Activated effector memory CD4-positive, alpha-beta T cell treated with Interleukin-2 at 50 U/mL for 16 hours (primary cell): ENCODE results near the gene TCERG1L.
"Not testable (repeated sequence)": the region's sequence is repeated elsewhere in the genome, so short reads cannot be mapped to it uniquely, and the experiment has no call there.

Source experiments
- DNase-seq: peaks from one replicate; pipeline ENCODE4 v3.0.0-alpha.2; 2020

The TCERG1L gene

GRCh38 chr10:131179361-131179760 is 132.2 kb downstream of the TCERG1L start:
- DNase-seq: no peak

DNA sequence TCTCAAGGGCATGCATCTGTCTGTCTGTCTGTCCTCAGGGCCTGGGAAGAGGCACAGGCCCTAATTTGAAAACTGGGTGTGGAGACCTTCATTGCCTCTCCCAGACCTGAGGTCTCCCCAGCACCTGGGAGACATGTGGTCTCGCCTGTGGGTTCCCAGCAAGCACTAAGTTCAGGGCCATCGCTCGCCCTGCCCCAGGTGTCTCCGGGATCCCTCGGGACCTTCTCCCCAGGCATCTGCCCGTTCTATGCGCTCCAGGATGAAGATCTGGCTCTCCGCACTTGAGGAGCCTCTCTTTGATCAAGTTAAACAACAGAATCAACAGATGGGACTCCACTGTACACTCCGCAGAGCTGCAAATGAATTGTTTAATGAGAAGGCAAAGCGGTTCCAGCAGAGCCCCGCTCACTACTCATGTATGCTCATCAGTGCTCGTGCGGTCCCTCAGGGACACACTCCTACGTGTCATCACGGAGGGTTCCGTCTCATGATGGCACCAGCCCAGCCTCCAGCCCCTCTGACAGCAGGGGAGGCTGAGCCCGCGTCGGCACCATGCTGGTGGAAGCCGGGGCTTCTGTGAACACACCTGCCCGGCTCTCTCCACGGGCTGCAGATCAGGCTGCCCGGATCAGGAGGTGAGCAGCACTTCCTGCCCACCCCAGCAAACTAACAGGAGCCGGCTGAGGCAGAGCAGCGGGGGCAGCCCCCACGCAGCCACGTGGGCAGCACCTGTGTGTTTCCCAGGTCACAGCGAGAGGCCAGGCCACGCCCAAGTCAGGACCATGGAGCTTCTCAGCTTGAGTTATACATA is 132.8 kb downstream of the TCERG1L start:
- no peak for DNase-seq

GRCh38 chr10:131177431-131178327 is 133.8 kb downstream of the TCERG1L start:
- no peak for DNase-seq

GRCh38 chr10:131176907-131177306 is 134.6 kb downstream of the TCERG1L start:
- no peak for DNase-seq

DNA sequence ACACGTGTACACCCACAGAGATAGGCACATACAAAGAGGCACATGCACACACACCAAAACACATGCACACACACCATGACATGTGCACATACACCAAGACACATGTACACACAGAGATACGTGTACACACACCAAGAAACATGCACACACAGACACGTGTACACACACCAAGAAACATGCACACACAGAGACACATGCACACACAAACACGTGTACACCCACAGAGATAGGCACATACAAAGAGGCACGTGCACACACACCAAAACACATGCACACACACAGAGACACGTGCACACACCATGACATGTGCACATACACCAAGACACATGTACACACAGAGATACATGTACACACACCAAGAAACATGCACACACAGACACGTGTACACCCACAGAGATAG is 135.2 kb downstream of the TCERG1L start:
- DNase-seq: not testable (repeated sequence)

DNA sequence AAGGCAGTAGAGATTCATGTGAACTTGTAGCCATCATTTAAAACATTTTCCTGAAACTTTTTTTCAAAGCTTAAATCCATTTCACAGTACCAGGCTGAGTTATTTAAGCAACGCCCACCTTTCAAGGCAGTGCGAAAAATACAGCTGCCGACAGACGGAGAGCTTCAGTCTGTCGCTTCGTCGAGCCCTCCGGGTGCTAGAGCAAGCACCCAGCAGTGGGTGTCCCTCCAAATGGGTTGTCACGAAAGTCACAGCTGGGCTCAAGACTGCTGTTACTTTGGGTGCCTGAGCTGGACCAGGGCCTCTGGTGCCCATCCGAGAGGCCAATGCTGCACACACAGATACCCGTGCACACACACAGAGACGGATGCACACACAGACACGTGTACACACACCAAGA is 135.6 kb downstream of the TCERG1L start:
- DNase-seq: no peak

DNA sequence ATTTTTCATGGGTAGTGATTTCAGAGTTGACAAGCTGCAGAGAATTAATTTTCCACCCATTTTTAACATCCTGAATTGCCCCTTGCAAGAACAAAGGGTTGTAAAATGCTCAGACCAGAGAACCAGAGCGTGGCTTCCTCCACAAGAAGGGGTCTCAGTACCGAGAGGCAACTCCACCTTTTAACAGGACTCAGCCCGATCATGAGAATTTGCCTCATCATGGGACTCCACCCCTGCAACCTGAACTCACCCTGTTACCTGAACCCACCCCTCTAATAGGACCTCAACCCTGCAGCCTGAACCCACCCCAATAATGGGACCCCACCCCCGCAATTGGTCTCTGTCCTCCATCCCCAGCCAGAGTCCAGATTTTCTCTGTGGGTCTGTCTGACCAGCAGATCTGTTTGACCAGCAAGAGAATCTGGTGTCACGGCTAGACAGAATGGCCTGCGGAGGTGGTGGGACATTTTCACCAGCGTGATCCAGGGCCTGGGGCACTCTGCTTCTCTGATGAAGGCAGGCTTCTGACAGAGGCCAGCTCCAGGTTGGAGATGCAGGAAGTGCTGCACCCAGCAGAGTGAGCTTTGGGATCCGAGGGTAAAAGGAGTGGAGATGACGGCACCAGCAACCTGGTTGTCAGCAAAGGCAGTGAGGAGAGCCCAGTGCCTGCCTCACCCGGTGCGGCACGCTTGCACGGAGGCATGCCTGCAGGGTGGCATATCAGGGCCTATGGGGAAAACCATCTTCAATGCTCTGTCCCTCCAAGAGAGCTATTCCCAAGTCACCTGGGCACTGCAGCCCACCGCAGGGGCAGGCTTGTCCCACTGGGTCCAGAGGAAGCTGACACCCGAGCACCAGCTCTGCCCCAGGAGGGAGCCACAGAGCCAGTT is 136.6 kb downstream of the TCERG1L start:
- no peak for DNase-seq

- DNase-seq: no peak
Measured at GRCh38 chr10:131174211-131174565, 137.3 kb downstream of the TCERG1L start.

GRCh38 chr10:131173484-131174210 is 137.9 kb downstream of the TCERG1L start:
- DNase-seq: no peak

DNA sequence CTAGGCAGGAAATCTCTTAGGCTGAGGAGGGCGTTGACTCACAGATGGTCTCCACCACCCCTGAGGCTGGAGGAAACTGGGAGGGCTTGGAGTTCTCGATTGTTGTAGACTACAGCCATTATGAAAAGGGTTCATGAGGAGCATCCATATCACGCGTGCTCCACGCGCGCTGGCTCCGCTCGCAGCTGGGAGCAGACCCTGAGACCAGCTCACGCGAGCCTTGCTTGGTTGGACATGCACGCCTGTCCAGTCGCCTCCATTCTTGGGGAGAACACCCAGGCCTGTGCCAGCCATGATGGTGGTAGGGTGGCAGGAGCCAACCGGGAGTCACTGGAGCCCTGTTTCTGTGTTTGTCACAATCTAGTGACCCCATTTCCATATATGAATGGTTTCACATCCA is 139.1 kb downstream of the TCERG1L start:
- DNase-seq: no peak

DNA sequence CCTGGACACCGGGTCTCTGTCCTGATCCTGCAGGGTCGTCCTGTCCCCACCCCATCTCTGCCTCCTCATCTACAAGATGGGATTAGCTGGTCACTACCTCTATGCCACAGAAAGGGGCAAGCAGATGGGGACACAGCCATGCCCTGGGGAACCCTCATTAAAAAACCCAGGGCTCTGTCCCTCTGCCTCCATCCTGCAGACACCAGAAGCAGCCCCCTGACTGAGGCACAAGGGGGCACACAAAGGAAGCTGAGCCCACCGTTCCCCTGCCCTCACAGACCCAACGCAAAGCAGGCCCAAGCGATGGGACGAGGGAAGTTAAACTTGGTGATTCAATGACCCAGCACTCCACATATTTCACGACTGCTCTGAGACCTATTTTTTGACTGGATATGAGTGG is 142.4 kb downstream of the TCERG1L start:
- DNase-seq: no peak

DNA sequence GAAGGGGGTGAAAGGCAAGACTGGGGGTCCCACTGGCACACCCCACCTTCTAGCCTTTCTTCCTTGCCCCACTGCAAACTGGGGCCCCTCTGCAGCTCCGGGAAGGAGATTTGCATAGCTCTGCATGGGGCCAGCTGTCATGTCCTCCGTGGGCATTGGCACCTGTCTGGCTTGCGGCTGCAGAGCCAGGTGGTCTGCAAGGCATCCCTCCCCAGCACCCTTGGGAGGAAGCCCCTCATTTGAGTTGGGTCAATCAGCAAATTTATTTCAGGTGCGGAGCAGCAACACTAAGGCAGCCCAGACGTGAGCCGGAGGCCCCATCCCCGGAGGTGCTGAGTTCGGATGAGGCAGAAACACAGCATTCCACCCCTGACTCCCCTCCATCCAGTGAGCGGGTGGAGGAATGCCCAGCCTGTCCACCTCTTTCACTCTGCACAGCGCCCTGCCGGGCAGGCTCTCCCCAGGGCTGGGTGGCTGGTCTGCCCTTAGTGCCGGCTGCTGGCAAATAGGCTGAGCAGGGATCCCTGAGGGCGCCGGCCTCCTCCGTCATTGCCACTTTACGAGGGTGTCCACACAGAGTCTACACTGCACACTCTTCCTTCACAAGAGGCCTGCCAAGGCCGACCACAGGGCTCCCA is 143.2 kb downstream of the TCERG1L start:
- DNase-seq: no peak

GRCh38 chr10:131167036-131167860 is 144.3 kb downstream of the TCERG1L start:
- DNase-seq: no peak

GRCh38 chr10:131166486-131166885 is 145.0 kb downstream of the TCERG1L start:
- no peak for DNase-seq

DNA sequence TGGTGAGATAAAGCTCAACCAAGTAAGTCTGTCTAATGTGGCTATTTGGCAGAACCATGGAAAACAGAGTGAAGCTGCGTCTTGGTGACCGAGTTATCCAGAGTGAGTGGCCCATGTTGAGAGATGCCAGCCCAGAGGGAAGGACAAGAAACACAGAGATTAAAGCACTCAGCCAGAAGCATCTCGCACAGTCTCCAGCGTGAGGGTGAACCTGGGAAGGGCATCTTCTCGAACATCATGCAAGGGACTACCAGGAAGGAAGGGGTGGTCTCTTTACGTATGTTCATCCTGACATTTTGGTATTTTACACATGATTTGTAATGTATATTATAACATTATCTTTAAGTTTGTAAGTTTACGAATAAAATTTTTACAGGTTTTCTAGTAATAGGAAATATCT is 146.4 kb downstream of the TCERG1L start:
- DNase-seq: no peak

- DNase-seq: no peak
Measured at GRCh38 chr10:131162866-131163843, 148.4 kb downstream of the TCERG1L start.

DNA sequence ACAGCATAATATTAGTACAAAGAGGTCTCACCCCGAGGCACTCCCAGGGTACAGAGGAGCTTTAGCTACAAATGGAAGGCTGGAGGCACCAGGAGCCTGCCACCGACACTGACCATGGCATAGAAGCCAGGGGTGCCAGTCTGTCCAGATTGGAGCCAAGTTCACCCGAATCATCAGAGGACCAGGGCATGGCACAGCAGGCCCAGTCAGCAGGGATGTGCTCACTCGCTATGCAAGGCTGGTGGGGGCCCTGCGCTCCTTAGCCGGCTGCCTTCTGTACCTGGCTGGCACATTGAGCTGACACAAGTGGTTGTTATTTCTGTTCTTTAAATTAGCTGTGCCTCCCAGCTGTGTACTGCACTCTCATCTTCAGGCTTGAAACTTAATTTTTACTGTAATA is 149.3 kb downstream of the TCERG1L start:
- no peak for DNase-seq

- DNase-seq: no peak
Measured at GRCh38 chr10:131161087-131161486, 150.4 kb downstream of the TCERG1L start.

GRCh38 chr10:131160219-131160875 is 151.2 kb downstream of the TCERG1L start:
- DNase-seq: no peak
